Aorta (tissue), 5 donors: ENCODE measurements around the gene PELI2. TPM values are rescaled to one million over a fixed set of nuclear protein-coding genes. Genes with fewer than 3 reads are reported as not detected.

Source experiments
- ATAC-seq: fragments of 200-7000 bp; cut with Tn5 transposase; one replicate; pipeline ENCODE4 v1.9.1; 2022; ENCODE audit warnings: moderate library complexity; ENCODE audit not compliant: low FRiP score
- DNase-seq, 2 donors: peaks; one replicate each; pipeline ENCODE4 v3.0.0-alpha.2; 2020
- H3K27ac ChIP-seq, 2 donors: one replicate each; pipeline ENCODE4 v1.5.1; 2013; ENCODE audit warnings: low read length in 2 of 2, mild to moderate bottlenecking in 2 of 2, moderate library complexity in 2 of 2, control low read depth in 1 of 2, inconsistent platforms in 1 of 2, low read depth in 1 of 2
- H3K27me3 ChIP-seq, 2 donors: one replicate each; pipeline ENCODE4 v1.6.1; 2013; ENCODE audit warnings: control low read depth in 1 of 2, low read length in 1 of 2, mild to moderate bottlenecking in 1 of 2, moderate library complexity in 1 of 2; ENCODE audit not compliant: insufficient read depth in 2 of 2, control insufficient read depth in 1 of 2
- H3K36me3 ChIP-seq, 2 donors: one replicate each; pipeline ENCODE4 v1.6.1; 2013; ENCODE audit warnings: control low read depth in 1 of 2, low read length in 1 of 2, mild to moderate bottlenecking in 1 of 2; ENCODE audit not compliant: insufficient read depth in 2 of 2, control insufficient read depth in 1 of 2
- H3K4me1 ChIP-seq, 2 donors: one replicate each; pipeline ENCODE4 v1.6.1; 2013; ENCODE audit warnings: low read length in 2 of 2, control low read depth in 1 of 2, mild to moderate bottlenecking in 1 of 2, moderate library complexity in 1 of 2; ENCODE audit not compliant: insufficient read depth in 2 of 2, control insufficient read depth in 1 of 2
- H3K4me3 ChIP-seq, 2 donors: one replicate each; pipeline ENCODE4 v1.5.1; 2013; ENCODE audit warnings: low read length in 2 of 2, control low read depth in 1 of 2, mild to moderate bottlenecking in 1 of 2
- H3K9me3 ChIP-seq: one replicate; pipeline ENCODE4 v1.6.1; 2013; ENCODE audit warnings: mild to moderate bottlenecking, low read length; ENCODE audit not compliant: control insufficient read depth
- WGBS, 2 donors: extraction: QIAGEN DNeasy Blood & Tissue Kit; methylation state at CpG; one replicate each; pipeline ENCODE4 v1.1.7; 2013; 5-methylcytosine and 5-hydroxymethylcytosine counted together
- intact Hi-C, 2 donors: fragments of 100-400 bp; cut with DNase I; formaldehyde crosslinking; loops; one replicate each; pipeline versions ENCODE4 v1.14.2 to v1.15.0; 2022
- polyA plus RNA-seq, 2 donors: library from polyadenylated mRNA; stranded (reverse); fragments of 200-250 nt; gene quantifications; one replicate each; pipeline ENCODE4 v1.2.3, GENCODE V29; 2013
- total RNA-seq, 2 donors: library from RNA; stranded (reverse); fragmentation: NEBNext Ultra II Directional; extraction: Animal tissue kit (Norgen Biotek cat#: 25700); gene quantifications; one replicate each; pipeline ENCODE4 v1.2.1, GENCODE V29; 2021
- donor health status: healthy with polysubstance abuse.
- donor health status: Bipolar disorder and iron deficiency.
- donor health status: DM: no; HTN: no; CAD: no.
- donor health status: DM: no; HTN: no; CAD: no.
- donor health status: DM: yes; HTN: yes; CAD: no.

Gene PELI2
- total and polyA plus RNA-seq, 4 donors: 3.6 to 22.8 (median 14.6) TPM

DNA sequence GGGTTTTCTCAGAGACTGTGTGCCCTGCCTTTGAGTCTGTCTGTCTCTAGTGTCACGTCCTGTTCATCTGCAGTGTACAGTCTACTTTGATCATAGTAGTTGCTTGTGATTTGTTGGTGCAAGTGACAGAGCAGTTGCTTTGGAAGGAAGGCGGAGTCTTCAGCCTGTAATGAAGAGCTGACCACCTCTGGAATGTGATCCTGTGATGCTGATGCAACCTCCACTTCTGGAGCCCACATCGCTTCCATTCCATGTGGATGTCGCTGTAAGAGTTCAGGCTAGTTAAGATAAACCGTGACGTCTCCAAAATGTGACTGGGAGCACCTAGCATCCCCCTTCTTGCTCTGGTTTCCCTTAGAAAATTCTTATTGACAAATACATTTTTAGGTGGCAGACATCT is 51.8 kb downstream of the PELI2 start:
- no peaks in the 10 kb centered on the region for H3K36me3 ChIP-seq
- intact Hi-C loops: no loop called here
- DNase-seq (no peak), ATAC-seq (no peak)
- no peaks in the 10 kb centered on the region for H3K9me3 ChIP-seq
- H3K4me1 ChIP-seq: peaks cover 0 to 2% of the 10 kb centered on the region in 2 donors
- no peak overlapping the region for H3K27ac ChIP-seq
- WGBS, 2 donors: 97% methylated on average over 6 of the region's 6 CpGs
- no peaks in the 10 kb centered on the region for H3K27me3 ChIP-seq
- H3K4me3 ChIP-seq: no peak overlapping the region

DNA sequence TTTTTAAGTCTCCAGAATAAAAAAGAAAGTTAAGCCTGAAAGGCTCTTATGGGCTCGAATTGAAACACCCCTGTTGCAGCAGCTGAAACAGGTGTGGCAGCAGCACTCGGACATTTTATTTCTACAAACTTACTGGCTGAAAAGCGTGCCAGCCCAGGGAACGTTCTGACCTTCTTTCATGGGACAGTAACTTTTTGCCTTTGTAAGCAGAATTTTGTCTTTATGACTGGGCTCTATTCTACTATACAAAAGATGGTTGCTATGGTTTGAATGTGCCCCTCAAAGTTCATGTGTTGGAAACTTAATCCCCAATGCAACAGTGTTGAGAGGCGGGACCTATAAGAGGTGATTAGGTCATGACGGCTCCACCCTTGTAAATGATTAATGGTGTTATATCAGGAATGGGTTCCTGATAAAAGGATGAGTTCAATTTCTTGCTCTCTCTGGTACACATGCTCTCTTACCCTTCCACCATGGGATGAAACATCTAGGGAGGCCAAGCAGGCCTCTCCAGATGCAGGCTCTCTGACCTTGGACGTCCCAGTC is 52.7 kb downstream of the PELI2 start:
- no peaks in the 10 kb centered on the region for H3K27me3 ChIP-seq
- H3K36me3 ChIP-seq: peaks cover 0 to 2% of the 10 kb centered on the region in 2 donors
- H3K9me3 ChIP-seq: no peaks in the 10 kb centered on the region
- no peak for DNase-seq
- no peak for ATAC-seq
- H3K4me1 ChIP-seq: peaks cover 0 to 2% of the 10 kb centered on the region in 2 donors
- H3K27ac ChIP-seq: no peak overlapping the region
- WGBS, 2 donors: 78 to 79% methylated on average over 7 of the region's 7 CpGs
- intact Hi-C loops: no loop called here
- no peak overlapping the region for H3K4me3 ChIP-seq

DNA sequence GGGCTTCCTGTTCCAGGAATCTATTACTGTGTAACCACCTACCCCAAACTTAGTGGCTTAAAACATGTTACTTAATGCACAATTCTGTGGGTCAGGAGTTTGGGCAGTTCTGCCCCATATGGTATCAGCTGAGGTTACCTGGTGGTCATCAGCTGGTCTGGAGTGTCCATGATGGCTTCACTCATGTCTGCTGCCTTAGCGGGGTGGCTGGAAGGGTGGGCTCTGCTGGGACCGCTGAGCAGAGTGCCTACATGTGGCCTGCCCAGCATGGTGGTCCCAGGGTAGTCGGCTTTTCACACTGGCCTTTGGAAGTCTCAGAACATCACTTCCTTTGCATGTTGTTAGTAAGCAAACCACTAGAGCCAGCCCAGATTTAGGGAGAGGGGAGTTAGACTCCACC is 53.9 kb downstream of the PELI2 start:
- H3K9me3 ChIP-seq: no peaks in the 10 kb centered on the region
- H3K4me3 ChIP-seq: no peak overlapping the region
- no peak overlapping the region for H3K27ac ChIP-seq
- H3K4me1 ChIP-seq: peaks cover 0 to 2% of the 10 kb centered on the region in 2 donors
- H3K36me3 ChIP-seq: peaks cover 0 to 2% of the 10 kb centered on the region in 2 donors
- intact Hi-C loops: no loop called here
- H3K27me3 ChIP-seq: no peaks in the 10 kb centered on the region
- no peak for ATAC-seq
- DNase-seq: no peak
- WGBS, 2 donors: 89 to 97% methylated on average over 3 of the region's 3 CpGs

DNA sequence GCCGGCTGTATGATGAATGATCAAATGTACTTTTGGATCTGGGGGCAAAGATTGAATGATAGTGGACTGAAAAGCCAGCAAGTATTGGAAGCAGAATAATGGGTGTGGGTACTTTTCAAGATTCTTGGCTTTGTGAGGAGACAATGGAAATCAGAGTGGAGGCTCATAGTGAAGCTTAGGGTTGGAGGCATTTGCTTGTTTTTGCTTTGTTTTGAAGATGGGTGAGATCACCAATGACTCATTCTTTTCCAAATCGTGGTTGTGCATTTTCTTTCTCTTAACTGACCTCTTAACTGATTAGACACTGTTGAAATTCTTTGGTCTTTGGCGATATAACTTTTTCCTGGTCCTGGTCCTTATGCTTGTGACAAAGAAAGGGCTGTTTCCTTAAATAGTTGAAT is 54.4 kb downstream of the PELI2 start:
- ATAC-seq (peak; percentile 75), DNase-seq (no peak)
- H3K36me3 ChIP-seq: peaks cover 0 to 2% of the 10 kb centered on the region in 2 donors
- H3K27ac ChIP-seq: no peak overlapping the region
- WGBS, 2 donors: 27 to 29% methylated on average over 3 of the region's 3 CpGs
- no peaks in the 10 kb centered on the region for H3K9me3 ChIP-seq
- peaks cover 0 to 2% of the 10 kb centered on the region in 2 donors for H3K4me1 ChIP-seq
- H3K27me3 ChIP-seq: no peaks in the 10 kb centered on the region
- intact Hi-C loops: no loop called here
- H3K4me3 ChIP-seq: no peak overlapping the region

DNA sequence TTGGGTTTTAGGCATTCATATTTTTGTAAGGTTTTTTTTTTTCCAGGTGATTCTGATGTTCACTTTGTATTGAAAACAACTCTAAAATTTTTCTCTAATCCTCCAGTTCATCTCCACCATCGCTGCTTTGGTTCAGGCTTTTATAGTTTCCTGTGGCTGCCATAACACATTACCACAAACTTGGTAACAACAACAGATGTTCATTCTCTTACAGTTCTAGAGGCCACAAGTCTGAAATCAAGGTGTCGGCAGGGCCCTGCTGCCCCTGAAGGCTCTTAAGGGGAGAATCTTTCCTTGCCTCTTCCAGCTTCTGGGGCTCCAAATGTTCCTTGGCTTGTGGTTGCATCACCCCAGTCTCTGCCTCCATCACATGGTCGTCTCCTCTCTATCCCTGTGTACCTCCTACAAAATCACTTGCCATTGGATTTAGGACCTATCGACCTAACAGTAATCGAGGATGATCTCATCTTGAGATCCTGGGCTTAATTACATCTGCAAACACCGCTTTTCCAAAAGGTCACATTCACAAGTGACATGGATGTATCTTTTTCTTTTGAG is 55.2 kb downstream of the PELI2 start:
- no peaks in the 10 kb centered on the region for H3K9me3 ChIP-seq
- no peak overlapping the region for H3K27ac ChIP-seq
- DNase-seq (no peak), ATAC-seq (no peak)
- intact Hi-C loops: no loop called here
- peaks cover 0 to 2% of the 10 kb centered on the region in 2 donors for H3K4me1 ChIP-seq
- no peaks in the 10 kb centered on the region for H3K27me3 ChIP-seq
- 97 to 99% methylated on average over 6 of the region's 6 CpGs for WGBS, 2 donors
- H3K36me3 ChIP-seq: peaks cover 2% of the 10 kb centered on the region in 2 donors
- no peak overlapping the region for H3K4me3 ChIP-seq

DNA sequence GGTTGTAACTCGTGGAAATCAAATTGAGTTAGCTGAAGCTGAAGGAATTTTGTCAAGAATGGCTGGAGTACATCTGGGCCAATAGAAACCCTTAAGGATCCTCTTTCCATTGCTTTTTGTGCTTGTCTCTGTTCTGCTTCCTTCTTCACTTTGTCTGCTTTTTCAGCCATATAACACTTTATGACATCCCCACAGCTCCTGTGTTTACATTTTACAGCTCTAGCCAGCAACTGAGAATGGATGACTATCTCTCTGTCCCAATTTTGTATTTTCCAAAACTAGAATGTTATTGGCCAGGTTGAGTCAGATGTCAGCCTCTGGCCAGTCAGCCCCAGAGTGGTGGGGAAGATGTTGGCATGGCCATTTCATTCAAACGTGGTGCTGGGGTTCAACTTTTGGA is 57.6 kb downstream of the PELI2 start:
- intact Hi-C loops: no loop called here
- peaks cover 2 to 3% of the 10 kb centered on the region in 2 donors for H3K4me1 ChIP-seq
- H3K27me3 ChIP-seq: no peaks in the 10 kb centered on the region
- ATAC-seq: no peak
- DNase-seq: no peak
- no peak overlapping the region for H3K4me3 ChIP-seq
- H3K27ac ChIP-seq: no peak overlapping the region
- peaks cover 2 to 5% of the 10 kb centered on the region in 2 donors for H3K36me3 ChIP-seq
- 57 to 70% methylated on average over 2 of the region's 2 CpGs for WGBS, 2 donors
- H3K9me3 ChIP-seq: no peaks in the 10 kb centered on the region

DNA sequence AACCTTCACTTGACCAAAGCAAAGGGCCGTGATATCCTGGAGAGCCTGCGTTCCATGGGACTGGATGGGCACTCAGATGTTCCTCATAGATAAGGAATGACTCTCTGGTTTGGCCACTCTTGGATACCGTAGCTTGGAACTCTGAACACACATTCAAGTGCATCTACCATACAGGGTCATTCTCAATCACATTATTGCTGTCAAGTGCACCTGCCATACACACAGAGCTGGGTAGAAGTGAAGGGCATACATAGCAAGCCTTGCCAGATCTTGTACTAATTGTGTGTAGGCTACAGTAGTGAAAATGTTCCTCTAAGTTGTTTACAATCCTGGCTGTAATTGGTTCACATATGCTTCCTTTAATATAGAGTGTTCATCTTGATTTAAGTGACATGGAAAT is 58.3 kb downstream of the PELI2 start:
- H3K27ac ChIP-seq: no peak overlapping the region
- H3K4me3 ChIP-seq: no peak overlapping the region
- ATAC-seq: no peak
- 99% methylated on average over 3 of the region's 3 CpGs for WGBS, 2 donors
- peaks cover 2 to 5% of the 10 kb centered on the region in 2 donors for H3K36me3 ChIP-seq
- H3K27me3 ChIP-seq: no peaks in the 10 kb centered on the region
- intact Hi-C loops: no loop called here
- DNase-seq: no peak
- H3K4me1 ChIP-seq: peaks cover 2 to 7% of the 10 kb centered on the region in 2 donors
- H3K9me3 ChIP-seq: no peaks in the 10 kb centered on the region

DNA sequence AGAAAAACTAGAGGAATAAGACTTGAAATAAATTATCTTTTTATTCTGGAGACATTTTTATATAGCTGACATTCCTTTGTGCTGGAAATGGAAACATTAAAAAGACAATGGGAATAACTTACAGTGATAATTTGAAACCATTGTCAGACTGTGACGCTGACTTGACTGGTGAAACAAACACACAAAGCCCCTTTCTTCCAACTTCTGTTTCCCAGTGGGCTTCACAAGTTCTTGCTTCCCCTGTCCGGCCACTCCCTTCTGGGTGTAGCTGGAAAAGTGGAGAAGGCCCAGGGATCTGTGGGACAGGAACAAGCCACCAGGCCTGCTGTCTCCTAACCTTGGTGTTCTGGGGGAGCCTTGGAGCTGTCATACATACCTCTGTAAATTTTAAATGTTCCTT is 58.8 kb downstream of the PELI2 start:
- Histone ChIP-seq H3K27me3 (no peaks in the 10 kb centered on the region), H3K4me3 (no peak overlapping the region), H3K27ac (no peak overlapping the region), H3K4me1 (peaks cover 5 to 9% of the 10 kb centered on the region in 2 donors), H3K9me3 (no peaks in the 10 kb centered on the region), H3K36me3 (peaks cover 2 to 5% of the 10 kb centered on the region in 2 donors)
- DNase-seq (no peak), ATAC-seq (no peak)
- WGBS, 2 donors: 94 to 97% methylated on average over 2 of the region's 2 CpGs
- intact Hi-C loops: no loop called here

DNA sequence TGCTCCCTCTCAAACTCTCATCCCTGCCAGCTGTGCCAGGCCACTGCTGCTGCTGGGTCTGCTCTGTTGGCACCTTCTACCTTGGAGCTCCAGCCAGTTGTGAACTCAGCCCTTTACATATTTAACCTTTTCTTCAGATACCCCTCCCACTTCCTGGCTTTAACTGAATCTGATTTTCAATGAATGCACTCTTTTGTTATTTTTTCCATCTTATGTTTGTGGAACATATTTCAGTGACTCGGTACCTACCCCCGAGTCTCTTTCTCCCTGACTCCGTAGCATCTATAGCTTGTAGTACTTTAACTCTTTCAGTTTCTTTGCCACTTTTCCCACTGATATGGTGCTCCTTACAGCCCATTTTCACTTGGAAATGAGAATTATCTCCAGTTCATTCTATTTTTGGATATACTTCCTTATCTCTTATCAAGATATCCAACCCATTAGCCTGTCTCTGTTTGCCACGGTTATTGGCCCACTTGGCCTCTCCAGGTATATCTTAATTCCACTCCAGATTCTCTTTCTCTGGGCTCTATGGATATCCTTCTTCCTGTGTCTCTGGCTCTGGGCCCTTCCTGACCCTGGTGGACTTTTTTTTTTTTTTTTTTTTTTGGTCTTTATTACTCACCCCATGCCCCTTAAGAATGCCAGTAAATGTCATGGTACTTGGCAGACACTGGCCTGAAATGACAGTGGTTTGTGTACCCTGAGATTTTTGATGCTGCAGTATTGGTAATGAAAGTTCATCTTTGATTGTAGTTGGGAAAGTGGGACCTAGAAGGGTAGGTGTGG is 62.7 kb downstream of the PELI2 start:
- no peak overlapping the region for H3K4me3 ChIP-seq
- DNase-seq: no peak
- WGBS, 2 donors: 23 to 25% methylated on average over 4 of the region's 4 CpGs
- H3K9me3 ChIP-seq: no peaks in the 10 kb centered on the region
- peaks cover 0 to 5% of the 10 kb centered on the region in 2 donors for H3K36me3 ChIP-seq
- H3K27me3 ChIP-seq: no peaks in the 10 kb centered on the region
- intact Hi-C loops: no loop called here
- no peak for ATAC-seq
- H3K27ac ChIP-seq: no peak overlapping the region
- peaks cover 7 to 11% of the 10 kb centered on the region in 2 donors for H3K4me1 ChIP-seq
